Glomerular visceral epithelial cell (primary cell): Measurements from ENCODE around the gene SMARCAL1.

ENCODE experiments used
- DNase-seq: peaks from one replicate; pipeline ENCODE4 v3.0.0-alpha.2; 2016; ENCODE audit errors: extremely low spot score

The SMARCAL1 gene

DNA sequence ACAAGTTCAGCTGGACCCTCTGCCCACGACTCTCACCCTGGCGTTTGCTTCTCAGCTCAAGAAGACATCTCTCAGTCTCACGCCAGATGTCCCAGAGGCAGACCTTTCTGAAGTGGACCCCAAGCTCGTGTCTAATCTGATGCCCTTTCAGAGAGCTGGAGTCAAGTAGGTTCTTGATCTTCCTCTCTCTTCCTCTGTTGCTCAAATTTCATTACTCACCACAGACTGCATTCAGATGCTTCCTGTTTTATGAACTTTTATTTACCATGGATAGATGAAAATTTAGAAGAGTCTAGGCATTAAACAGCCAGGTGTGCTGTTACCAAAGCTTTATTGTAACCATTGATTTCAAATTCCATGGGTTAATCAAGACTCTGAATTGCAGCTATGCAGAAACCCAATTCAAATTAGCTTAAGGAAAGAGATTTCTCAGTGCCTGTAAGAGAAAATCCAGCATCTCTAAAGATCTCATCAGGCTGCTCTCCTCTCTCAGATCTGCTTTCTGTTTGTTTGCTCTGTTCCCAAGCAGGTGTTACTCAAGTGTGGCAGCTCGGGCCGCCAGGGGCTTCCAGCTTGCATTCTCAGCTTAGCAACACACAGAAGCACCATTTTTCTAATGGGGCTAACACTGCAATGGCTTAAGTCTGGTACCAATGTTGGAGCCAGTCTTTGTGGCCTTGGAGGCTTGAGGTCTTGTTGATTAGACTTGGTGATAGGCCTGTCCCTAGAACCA, 16.5 kb downstream of the SMARCAL1 start:
- no peak for DNase-seq

DNA sequence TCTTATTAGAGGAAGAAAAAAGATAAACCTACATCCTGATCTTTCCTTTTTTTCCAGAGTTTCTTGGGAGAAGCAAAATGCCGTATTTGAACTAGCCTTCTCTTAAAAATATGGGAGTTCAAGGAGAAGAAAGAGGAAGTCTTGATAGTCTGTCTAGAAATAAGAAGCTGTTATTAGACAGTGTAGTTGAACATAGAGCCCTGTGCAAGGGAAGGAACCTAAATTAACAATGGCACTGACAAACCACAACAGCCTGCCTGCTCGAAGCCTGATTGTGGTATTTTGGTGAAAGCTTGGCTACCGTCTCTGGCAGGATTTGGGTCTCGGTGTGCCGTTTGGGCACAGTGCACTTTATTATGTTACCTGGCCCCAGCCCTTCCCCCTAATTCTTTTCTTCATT, 17.1 kb downstream of the SMARCAL1 start:
- DNase-seq: no peak

DNA sequence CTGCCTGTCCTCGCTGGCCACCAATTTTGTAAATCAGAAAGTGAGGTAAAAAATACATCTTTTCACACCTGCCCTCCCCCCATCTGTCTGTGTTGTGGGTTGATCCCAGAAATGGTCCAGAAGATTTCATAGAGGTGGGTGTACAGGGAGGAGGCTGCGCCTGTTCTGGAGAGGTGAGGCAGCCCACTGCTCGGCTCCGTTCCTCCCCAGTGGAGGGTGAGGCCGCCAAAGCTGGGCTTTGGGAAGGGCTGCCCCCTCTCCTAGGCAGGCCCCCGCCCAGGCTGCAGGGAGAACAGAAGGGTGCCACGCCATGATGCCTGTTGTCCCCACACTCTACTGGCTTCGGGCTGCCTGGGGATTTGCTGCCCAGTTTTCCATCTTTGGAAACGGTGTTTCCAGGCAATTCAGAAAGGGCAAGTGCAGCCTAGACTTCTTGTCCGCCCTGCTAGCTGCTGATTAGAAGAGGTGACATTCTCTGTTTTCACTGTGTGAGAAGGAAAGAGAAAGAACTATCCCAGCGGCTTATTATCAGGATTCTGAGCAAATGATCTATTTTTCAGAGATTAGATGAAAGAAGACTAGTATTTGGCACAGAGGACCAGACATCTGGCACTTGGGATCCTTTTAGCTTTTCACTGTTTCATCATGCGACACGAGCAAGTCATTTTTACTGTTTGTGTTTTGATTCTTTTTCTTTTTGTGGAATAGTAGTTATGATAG, 18.7 kb downstream of the SMARCAL1 start:
- no peak for DNase-seq

DNA sequence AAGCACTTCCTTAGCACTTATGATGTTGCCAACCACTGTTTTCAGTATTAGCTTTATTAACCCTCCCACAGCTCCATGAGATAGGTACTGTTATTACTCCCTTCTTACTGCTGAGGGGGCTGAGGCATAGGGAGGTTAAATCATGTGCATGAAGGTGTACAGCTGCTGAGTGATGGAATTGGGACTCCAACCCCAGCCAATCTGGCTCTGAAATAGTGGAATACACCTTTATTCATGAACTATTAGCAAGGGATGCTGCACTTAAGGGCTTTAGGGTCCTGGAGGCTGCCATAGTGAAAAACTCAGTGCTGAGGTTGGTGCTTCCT, 19.2 kb downstream of the SMARCAL1 start:
- DNase-seq: no peak

DNA sequence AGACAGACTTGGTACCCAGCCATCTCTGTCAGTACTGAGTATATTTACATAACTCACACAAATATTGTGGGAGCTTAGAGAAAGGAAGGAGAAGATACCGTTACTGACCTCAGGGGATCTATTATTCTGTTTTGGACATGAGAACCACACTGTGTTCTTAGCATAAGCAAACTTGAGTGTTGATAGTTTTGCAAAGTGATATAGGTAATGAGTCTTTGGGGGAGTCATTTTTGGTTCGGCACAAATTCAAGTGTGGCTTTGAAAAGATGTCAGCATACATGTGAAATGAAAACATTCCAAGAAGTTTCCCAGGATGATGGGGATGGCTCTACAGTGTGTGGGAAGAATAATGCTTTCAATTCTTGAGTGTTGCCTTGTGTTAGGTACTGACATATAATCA, 24.1 kb downstream of the SMARCAL1 start:
- DNase-seq: no peak

DNA sequence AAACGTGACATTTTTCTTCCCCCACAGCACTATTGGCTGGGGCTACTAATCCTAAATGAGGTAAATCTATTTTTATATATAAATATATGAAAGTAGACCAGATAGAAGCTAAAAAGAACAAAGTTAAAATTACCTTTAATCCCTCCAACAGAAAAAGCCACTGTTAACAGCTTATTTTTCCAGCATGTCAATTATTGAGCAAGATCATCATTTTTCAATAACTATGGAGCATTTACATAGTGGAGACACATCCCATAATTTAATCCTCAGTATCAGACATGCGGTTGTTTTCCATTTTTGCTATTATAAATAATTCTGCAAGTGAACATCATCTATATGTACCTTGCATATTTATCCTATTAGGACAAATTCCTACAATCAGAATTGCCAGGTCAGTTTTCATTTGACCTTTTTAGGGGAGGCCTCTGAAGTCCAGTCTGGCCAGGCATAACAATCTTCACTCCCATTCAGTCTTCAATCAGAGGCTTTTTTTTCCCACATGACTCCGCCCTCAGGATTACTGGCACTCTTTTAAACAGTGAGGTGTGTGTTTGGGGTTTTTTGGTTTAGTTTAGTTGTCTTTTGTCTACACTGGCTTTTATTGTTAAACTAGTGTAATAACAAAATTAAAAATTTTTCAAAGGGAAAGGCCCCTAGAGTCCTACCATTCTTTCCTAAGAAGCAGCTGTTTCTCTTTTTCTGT, 29.2 kb downstream of the SMARCAL1 start:
- no peak for DNase-seq

DNA sequence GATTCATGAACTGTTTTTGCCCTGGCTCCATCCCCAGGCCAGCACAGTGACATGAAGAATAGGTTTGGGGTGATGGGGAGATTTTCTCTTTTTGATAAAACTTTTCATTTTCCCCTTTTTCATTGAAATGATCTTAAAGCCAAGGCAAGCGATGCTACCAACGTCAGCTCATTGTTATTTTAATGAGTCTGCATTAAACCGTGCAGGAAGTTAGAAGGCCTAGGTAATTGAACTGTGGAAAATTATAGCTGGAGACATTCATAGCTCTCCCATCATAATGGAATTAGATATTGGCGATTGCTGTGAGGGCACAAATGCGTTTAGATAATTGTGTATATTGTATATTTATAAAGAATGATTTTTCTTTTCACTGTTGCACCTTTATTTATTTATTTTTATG, 33.2 kb downstream of the SMARCAL1 start:
- no peak for DNase-seq

DNA sequence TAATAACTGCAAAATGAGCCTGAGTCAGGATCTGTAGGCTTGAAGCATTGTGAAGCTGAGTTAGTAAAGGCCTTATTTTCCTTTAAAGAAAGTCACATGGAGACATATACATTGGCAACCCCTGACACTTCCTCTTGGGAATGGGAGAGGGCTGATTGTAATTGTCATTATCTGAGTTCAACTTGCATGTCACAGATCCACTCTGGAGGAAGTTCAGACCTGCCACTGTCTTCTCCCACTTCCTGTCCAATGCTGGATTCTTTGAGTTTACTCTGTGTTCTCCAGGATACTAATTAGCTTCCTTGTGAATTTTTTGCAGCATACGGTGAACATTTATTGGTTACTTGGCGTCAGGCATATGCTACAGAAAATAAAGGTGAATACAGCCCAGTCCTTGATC, 34.1 kb downstream of the SMARCAL1 start:
- DNase-seq: no peak

DNA sequence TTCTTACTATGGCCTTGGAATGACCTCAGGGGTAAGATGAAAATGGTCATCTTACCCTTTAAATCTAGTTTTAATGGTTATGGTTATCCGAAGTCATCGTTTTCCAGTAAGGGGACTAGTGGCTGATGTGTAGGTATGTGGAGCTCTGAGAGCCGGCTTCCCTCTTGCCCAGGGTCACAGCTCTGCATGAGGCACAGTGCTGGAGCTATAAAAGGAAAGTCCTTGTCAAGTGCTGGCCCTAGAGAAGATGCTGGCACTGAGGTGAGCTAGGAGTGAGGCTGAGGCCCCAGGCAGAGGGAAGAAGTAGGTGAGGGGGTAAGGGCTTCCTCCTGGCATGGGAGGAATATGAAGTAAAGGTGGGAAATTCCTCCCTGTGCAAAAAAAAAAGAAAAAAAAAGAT, 35.0 kb downstream of the SMARCAL1 start:
- DNase-seq: no peak

DNA sequence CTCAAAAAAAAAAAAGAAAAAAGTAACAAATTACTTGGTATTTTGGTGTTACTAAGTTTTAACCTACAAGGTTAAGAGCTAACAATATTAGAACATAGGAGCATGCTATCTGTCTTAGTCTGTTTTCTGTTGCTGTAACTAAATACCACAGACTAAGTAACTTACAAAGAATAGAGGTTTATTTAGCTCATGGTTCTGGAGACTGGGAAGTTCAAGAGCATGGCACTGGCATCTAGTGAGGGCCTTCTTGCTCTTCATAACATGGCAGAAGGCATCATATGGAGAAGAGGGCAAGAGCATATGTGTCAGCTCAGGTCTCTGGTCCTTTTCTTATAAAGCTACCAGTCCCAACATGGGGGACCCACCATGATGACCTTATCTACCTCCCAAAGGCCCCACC, 36.5 kb downstream of the SMARCAL1 start:
- DNase-seq: no peak

DNA sequence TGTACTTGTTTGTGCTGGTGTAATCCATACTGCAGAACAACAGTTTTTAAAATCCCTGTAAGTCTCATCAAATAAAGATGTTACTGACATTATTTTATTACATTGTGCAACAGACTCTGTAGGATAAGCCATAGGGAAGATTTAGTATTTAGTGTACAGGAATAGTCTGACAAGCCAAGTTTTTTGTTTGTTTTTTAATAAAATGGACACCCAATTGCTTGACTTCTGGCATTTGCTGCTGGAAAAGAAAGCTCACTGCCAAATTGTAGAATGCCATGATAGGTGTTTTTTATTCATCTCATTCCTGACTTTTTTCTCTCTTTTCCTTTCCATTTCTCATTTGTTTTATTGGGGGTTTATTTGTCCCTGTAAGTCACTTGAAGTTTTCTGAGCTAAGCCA, 38.1 kb downstream of the SMARCAL1 start:
- no peak for DNase-seq

DNA sequence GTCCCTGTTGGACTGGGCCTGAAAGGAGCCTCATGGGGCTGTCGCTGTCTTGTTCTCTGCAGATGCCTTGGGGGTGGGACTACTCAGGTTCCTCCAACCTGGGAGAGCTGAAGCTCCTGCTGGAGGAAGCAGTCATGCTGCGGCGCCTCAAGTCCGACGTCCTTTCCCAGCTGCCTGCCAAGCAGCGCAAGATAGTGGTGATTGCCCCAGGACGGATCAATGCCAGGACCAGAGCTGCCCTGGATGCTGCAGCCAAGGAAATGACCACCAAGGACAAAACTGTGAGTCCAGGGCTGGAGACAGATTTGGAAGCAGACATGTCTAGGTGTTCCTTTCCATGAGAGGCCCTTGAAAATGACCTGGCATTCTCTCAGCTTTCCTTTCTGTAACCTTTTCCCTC, 38.5 kb downstream of the SMARCAL1 start:
- DNase-seq: no peak

DNA sequence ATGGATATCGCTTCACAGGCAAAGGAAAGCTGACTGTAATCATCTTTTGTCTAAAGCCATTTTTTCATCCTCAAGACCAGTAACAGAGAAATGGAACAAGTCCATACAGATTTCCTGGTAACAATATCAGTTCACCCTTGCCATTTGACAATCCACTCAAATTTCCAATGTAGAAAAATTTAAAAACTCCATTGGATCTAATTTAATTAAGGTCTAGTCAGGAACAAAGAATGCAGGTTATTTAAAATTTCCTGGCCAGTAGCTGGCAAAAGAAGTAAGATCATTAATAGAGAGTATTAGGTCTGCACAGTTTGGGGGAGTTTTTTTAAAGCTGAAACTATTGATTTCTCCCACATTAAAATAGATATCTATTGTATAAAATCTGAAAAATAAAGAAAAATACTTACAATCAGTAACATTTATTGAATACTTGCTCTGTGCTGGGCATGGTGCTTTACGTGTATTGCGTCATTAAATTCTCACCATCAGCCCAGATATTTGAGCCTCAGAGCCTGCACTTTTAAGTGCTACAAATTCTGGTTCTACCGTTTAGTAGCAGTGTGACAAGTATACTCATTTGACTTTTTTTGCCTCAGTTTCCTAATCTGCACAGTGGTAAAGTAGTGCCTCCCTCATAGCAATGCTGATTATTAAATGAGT, 41.8 kb downstream of the SMARCAL1 start:
- no peak for DNase-seq

DNA sequence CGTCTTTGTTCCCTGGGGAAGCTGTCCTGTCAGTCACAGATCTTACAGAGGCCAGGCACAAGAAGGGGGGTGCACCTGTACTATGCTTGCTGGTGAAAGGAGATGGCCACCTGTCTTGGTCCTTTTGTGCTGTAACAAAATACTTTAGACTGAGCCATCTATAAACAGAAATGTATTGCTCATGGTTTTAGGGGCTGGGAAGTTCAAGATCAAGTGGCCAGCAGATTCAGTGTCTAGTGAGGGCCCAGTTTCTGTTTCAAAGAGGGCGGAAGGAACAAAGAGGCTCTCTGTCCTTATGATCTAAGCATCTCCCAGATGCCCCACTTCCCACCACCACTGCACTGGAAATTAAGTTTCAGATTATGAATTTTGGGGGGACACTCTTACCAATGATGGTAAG, 50.9 kb downstream of the SMARCAL1 start:
- DNase-seq: no peak

DNA sequence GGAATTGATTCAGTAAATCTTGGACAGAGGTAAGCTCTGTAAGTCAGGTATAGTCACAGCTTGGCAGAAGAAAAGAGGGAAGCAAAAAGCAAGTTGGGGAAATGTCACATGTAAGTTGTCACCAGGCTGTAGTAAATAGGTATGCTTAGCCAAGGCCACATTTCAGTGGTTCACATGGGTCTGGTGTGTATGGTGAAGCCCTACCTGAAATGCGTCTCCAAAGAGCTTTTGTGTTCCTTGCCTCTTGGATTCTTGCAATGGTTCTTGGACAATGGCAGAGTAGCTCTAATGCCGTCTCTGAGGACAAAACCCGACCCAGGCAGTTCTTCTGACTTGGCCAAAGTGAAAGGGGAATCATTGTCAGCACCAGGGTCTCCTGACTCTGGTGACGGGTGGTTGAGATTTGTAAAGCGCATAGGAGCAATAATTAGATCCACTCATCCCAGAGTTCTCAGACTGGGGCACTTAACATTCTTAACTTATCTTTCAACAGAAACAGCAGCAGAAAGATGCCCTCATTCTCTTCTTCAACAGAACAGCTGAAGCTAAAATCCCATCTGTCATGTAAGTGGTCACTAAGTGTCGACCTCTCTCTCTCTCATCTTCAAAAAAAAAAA, 51.9 kb downstream of the SMARCAL1 start:
- no peak for DNase-seq

DNA sequence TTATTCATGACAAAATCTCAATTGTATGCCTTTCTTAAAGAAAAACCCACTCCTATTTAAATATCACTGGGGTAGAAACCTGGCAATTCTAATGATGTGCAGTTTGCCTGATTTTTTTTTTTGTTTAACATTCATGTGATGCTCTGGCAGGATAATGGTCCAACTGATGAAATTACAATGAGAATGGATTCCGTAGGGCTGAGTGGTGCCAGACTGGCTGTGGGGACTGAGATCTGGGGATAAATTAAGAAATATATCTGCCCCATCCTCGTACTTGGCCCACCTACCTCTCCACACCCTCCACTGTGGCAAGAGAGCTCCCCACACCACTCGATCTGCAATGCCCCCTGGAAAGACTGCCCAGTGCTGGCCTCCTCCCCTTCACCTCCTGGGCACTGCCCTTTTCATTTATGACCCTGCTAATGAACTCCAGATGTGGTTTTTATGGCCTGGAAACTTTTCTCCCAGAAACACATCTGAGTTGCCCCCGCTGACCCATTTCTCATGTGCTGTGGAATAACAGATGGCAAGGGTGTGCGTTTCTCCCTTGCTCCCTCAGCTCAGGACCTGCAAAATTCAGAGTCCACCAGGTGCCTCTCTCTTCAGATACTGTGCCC, 53.4 kb downstream of the SMARCAL1 start:
- DNase-seq: no peak

DNA sequence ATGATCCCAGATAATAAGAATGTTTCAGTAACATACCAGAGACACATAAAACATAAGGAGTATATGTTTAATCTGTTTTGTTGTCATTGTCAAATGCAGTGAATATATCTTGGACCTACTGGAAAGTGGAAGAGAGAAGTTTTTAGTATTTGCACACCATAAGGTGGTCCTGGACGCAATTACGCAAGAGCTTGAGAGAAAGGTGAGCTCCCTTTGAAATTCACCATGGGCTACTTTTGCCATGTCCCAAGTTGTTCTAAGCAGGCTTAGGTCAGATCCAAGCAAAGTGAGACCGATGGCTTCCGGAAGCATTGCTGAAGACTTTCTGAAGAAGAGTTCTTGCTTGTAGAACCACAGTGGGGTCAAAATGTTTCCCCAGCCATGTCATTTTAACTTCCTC, 55.6 kb downstream of the SMARCAL1 start:
- DNase-seq: no peak

DNA sequence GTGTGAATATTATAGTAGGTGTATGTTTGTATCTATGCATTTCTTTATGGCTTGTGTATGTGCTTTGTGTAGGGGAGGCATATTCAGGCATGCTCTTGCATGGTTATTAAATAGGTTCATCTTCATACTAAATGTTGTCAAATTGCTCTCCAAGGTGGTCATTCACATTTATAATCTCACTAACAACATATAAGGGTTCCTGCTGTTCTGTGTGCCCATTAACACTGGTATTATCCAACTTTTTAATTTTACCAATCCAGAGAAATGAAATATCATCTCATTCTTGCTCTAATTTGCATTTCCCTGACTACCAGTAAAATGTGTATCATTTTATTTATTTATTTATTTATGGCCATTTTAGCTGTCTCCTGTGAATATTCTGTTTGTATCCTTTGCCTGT, 57.4 kb downstream of the SMARCAL1 start:
- DNase-seq: no peak

DNA sequence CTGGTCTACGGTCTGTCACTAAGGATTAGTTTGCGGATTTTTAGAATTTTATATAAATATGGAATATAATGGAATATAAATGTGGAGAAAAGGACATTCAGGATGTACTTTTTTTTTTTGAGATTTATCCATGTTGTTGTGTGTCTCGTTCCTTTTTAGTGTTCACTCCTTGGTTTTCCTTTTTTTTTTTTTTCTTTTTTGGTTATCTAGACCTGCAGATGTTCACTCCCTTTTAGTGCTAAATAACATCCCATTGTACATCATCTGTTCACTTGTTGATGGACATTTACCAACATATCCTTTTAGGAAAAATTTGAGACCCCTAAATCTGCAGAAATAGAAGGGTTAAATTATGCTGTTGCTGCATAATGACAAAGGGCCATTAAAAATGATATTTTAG, 60.9 kb downstream of the SMARCAL1 start:
- DNase-seq: no peak

DNA sequence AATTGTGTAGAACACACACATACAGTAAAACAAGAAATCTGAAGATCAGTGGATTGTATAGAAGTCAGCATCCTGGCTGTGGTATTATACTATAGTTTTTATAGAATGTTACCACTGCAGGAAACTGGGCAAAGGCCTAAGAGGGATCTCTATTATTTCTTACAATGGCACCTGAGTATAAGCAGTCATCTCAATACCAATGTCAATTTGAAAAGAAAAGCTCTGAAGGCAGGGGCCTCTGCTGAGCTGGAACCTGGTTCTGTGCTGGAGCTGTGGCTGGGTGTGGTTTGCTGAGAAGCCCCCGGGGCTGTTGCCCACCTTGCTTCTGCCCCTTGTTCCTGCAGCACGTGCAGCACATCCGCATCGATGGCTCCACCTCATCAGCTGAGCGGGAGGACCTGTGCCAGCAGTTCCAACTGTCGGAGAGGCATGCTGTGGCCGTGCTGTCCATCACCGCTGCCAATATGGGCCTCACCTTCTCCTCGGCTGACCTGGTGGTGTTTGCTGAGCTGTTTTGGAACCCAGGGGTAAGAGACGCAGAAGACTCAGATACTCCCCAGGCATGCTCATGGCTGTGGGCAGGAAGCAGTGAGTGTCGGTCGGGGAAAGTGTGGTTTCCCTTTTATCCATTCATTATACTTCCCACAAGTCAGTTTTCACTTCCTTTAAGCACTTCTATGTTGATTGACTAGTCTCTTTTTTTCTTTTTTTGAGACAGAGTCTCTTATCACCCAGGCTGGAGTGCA, 62.8 kb downstream of the SMARCAL1 start:
- DNase-seq: no peak

DNA sequence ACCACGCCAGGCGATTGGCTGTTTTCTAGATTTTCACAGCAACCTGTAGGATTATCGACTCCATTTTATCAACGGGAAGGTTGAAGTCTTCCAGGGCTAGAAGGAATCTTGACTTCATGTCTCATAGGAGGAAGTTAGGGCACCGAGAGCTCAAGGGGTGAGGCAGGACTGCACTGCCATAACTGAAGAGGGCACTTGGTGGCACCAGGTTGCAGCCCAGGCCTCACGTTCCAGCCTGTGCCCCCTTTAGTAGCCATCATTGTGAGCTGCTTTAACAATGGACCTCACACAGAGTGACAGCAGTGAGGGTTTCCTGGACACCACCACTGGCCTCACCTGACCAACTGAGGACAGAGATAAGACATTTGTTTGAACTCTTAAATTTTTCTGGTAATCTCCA, 63.5 kb downstream of the SMARCAL1 start:
- no peak for DNase-seq
